ENCODE results near the gene EFCAB5. TPM values are rescaled to one million over a fixed set of nuclear protein-coding genes. Genes with fewer than 3 reads are reported as not detected.
"Not testable (repeated sequence)": the region's sequence is repeated elsewhere in the genome, so short reads cannot be mapped to it uniquely, and the experiment has no call there.

EFCAB5 gene
- total and polyA plus RNA-seq, 7 experiments from 2014 or later: 0.25 to 2.4 (median 1.0) TPM; not detected in 1

- H3K36me3 Mint-ChIP-seq: peaks cover 0 to 30% (median 17%) of the 10 kb centered on the region in 5 donors
- ChIA-PET CTCF (interaction anchor here (0.8 kb wide), 1 partner anchor 25 kb away, joined by 3 read pairs; no protein-coding TSS in a partner anchor), POLR2A (no interaction called here)
- peak overlapping the region in 2 of 9 donors; percentile 25 to 55 for H3K27ac Mint-ChIP-seq
- H3K27me3 ChIP-seq (ENCODE audit: control insufficient read depth in 2 of 2, insufficient read depth in 2 of 2, low read length in 2 of 2): no peaks in the 10 kb centered on the region
- peaks cover 5 to 41% (median 30%) of the 10 kb centered on the region in 7 donors for H3K4me1 Mint-ChIP-seq
- H3K4me1 ChIP-seq (ENCODE audit: control insufficient read depth in 2 of 2, insufficient read depth in 2 of 2, low read length in 2 of 2): no peaks in the 10 kb centered on the region
- H3K9me3 ChIP-seq (ENCODE audit: control insufficient read depth in 2 of 3, low read length in 3 of 3): no peaks in the 10 kb centered on the region
- intact Hi-C loops (cut with micrococcal nuclease): no loop called here
- no peaks in the 10 kb centered on the region for H3K9me3 Mint-ChIP-seq
- H3K4me3 Mint-ChIP-seq: no peak overlapping the region
- ATAC-seq (no peak), DNase-seq (no peak)
- H3K27ac ChIP-seq (ENCODE audit: low read depth, low read length): no peak overlapping the region
- H3K36me3 ChIP-seq (ENCODE audit: control insufficient read depth in 2 of 3, insufficient read depth in 3 of 3, low read length in 3 of 3): peaks cover 0 to 3% (median 0%) of the 10 kb centered on the region in 3 experiments
- no peaks in the 10 kb centered on the region for H3K27me3 Mint-ChIP-seq
- H3K4me3 ChIP-seq (ENCODE audit: low read length): no peak overlapping the region
Measured at GRCh38 chr17:30137158-30137557, 195.7 kb downstream of the EFCAB5 start.

- H3K4me3 Mint-ChIP-seq; H3K36me3 ChIP-seq (ENCODE audit: control insufficient read depth in 2 of 3, insufficient read depth in 3 of 3, low read length in 3 of 3); DNase-seq; H3K27ac ChIP-seq (ENCODE audit: low read depth, low read length); ATAC-seq; H3K27me3 ChIP-seq (ENCODE audit: control insufficient read depth in 2 of 2, insufficient read depth in 2 of 2, low read length in 2 of 2); H3K9me3 ChIP-seq (ENCODE audit: control insufficient read depth in 2 of 3, low read length in 3 of 3); H3K4me3 ChIP-seq (ENCODE audit: low read length); intact Hi-C loops (cut with micrococcal nuclease); H3K4me1 ChIP-seq (ENCODE audit: control insufficient read depth in 2 of 2, insufficient read depth in 2 of 2, low read length in 2 of 2); H3K27me3 Mint-ChIP-seq; H3K9me3 Mint-ChIP-seq: not testable (repeated sequence)
- Mint-ChIP-seq H3K27ac (peak overlapping the region in 1 of 9 donors; percentile 18), H3K4me1 (peaks cover 8 to 40% (median 27%) of the 10 kb centered on the region in 7 donors), H3K36me3 (peaks cover 0 to 23% (median 10%) of the 10 kb centered on the region in 5 donors)
- ChIA-PET CTCF (interaction anchor here (0.7 to 1.3 kb wide), 2 partner anchors 8 to 193 kb away, joined by 3 read pairs; no protein-coding TSS in a partner anchor), POLR2A (interaction anchor here (0.6 kb wide), 2 partner anchors 306 to 340 kb away, joined by 3 to 4 read pairs; no protein-coding TSS in a partner anchor)
Measured at GRCh38 chr17:30147860-30148259, 206.4 kb downstream of the EFCAB5 start.

- Mint-ChIP-seq H3K4me1 (peaks cover 5 to 38% (median 27%) of the 10 kb centered on the region in 7 donors), H3K27me3 (no peaks in the 10 kb centered on the region), H3K27ac (peak overlapping the region in 3 of 9 donors; percentile 18 to 41 (median 19)), H3K4me3 (no peak overlapping the region), H3K9me3 (peaks cover 0 to 2% (median 0%) of the 10 kb centered on the region in 11 donors), H3K36me3 (peaks cover 0 to 24% (median 11%) of the 10 kb centered on the region in 5 donors)
- Histone ChIP-seq H3K4me3 (ENCODE audit: low read length) (no peak overlapping the region), H3K9me3 (ENCODE audit: control insufficient read depth in 2 of 3, low read length in 3 of 3) (no peaks in the 10 kb centered on the region), H3K36me3 (ENCODE audit: control insufficient read depth in 2 of 3, insufficient read depth in 3 of 3, low read length in 3 of 3) (no peaks in the 10 kb centered on the region), H3K27ac (ENCODE audit: low read depth, low read length) (no peak overlapping the region), H3K27me3 (ENCODE audit: control insufficient read depth in 2 of 2, insufficient read depth in 2 of 2, low read length in 2 of 2) (no peaks in the 10 kb centered on the region), H3K4me1 (ENCODE audit: control insufficient read depth in 2 of 2, insufficient read depth in 2 of 2, low read length in 2 of 2) (no peaks in the 10 kb centered on the region)
- ATAC-seq (no peak), DNase-seq (no peak)
- ChIA-PET POLR2A (interaction anchor here (0.6 kb wide), 1 partner anchor 306 kb away, joined by 4 read pairs; no protein-coding TSS in a partner anchor), CTCF (interaction anchor here (1.3 kb wide), 1 partner anchor 193 kb away, joined by 3 read pairs; no protein-coding TSS in a partner anchor)
- intact Hi-C loops (cut with micrococcal nuclease): no loop called here
Measured at GRCh38 chr17:30148376-30148775, 206.9 kb downstream of the EFCAB5 start.

GRCh38 chr17:30151471-30151870 lies 210.0 kb downstream of the EFCAB5 start:
- Histone ChIP-seq H3K4me3 (ENCODE audit: low read length) (no peak overlapping the region), H3K9me3 (ENCODE audit: control insufficient read depth in 2 of 3, low read length in 3 of 3) (no peaks in the 10 kb centered on the region), H3K36me3 (ENCODE audit: control insufficient read depth in 2 of 3, insufficient read depth in 3 of 3, low read length in 3 of 3) (no peaks in the 10 kb centered on the region), H3K4me1 (ENCODE audit: control insufficient read depth in 2 of 2, insufficient read depth in 2 of 2, low read length in 2 of 2) (no peaks in the 10 kb centered on the region), H3K27me3 (ENCODE audit: control insufficient read depth in 2 of 2, insufficient read depth in 2 of 2, low read length in 2 of 2) (no peaks in the 10 kb centered on the region), H3K27ac (ENCODE audit: low read depth, low read length) (no peak overlapping the region)
- H3K4me1 Mint-ChIP-seq: peaks cover 11 to 41% (median 30%) of the 10 kb centered on the region in 7 donors
- H3K27me3 Mint-ChIP-seq: no peaks in the 10 kb centered on the region
- peaks cover 0 to 2% (median 0%) of the 10 kb centered on the region in 11 donors for H3K9me3 Mint-ChIP-seq
- no peak for DNase-seq
- H3K36me3 Mint-ChIP-seq: peaks cover 0 to 32% (median 16%) of the 10 kb centered on the region in 5 donors
- ChIA-PET CTCF (interaction anchor here (0.6 kb wide), 1 partner anchor 1066 kb away, joined by 4 read pairs; no protein-coding TSS in a partner anchor), POLR2A (interaction anchor here (0.7 kb wide), 1 partner anchor 263 kb away, joined by 3 read pairs; no protein-coding TSS in a partner anchor)
- peak overlapping the region in 1 of 9 donors; percentile 84 for H3K27ac Mint-ChIP-seq
- intact Hi-C loops (cut with micrococcal nuclease): no loop called here
- no peak overlapping the region for H3K4me3 Mint-ChIP-seq
- no peak for ATAC-seq

GRCh38 chr17:30153463-30153862 lies 212.0 kb downstream of the EFCAB5 start:
- Mint-ChIP-seq H3K27ac (peak overlapping the region in 1 of 9 donors; percentile 62), H3K9me3 (peaks cover 0 to 2% (median 0%) of the 10 kb centered on the region in 11 donors), H3K4me1 (peaks cover 12 to 51% (median 40%) of the 10 kb centered on the region in 7 donors), H3K36me3 (peaks cover 0 to 42% (median 22%) of the 10 kb centered on the region in 5 donors), H3K4me3 (no peak overlapping the region), H3K27me3 (no peaks in the 10 kb centered on the region)
- no peaks in the 10 kb centered on the region for H3K27me3 ChIP-seq (ENCODE audit: control insufficient read depth in 2 of 2, insufficient read depth in 2 of 2, low read length in 2 of 2)
- DNase-seq (no peak), ATAC-seq (no peak)
- H3K36me3 ChIP-seq (ENCODE audit: control insufficient read depth in 2 of 3, insufficient read depth in 3 of 3, low read length in 3 of 3): no peaks in the 10 kb centered on the region
- ChIA-PET POLR2A (no interaction called here), CTCF (no interaction called here)
- no peak overlapping the region for H3K4me3 ChIP-seq (ENCODE audit: low read length)
- H3K9me3 ChIP-seq (ENCODE audit: control insufficient read depth in 2 of 3, low read length in 3 of 3): no peaks in the 10 kb centered on the region
- intact Hi-C loops (cut with micrococcal nuclease): no loop called here
- H3K27ac ChIP-seq (ENCODE audit: low read depth, low read length): no peak overlapping the region
- H3K4me1 ChIP-seq (ENCODE audit: control insufficient read depth in 2 of 2, insufficient read depth in 2 of 2, low read length in 2 of 2): no peaks in the 10 kb centered on the region

GRCh38 chr17:30155389-30155788 lies 214.0 kb downstream of the EFCAB5 start:
- Histone ChIP-seq H3K4me3 (ENCODE audit: low read length) (no peak overlapping the region), H3K27me3 (ENCODE audit: control insufficient read depth in 2 of 2, insufficient read depth in 2 of 2, low read length in 2 of 2) (no peaks in the 10 kb centered on the region), H3K9me3 (ENCODE audit: control insufficient read depth in 2 of 3, low read length in 3 of 3) (peaks cover 0 to 8% (median 0%) of the 10 kb centered on the region in 3 experiments), H3K4me1 (ENCODE audit: control insufficient read depth in 2 of 2, insufficient read depth in 2 of 2, low read length in 2 of 2) (no peaks in the 10 kb centered on the region), H3K36me3 (ENCODE audit: control insufficient read depth in 2 of 3, insufficient read depth in 3 of 3, low read length in 3 of 3) (peaks cover 0 to 8% (median 0%) of the 10 kb centered on the region in 3 experiments), H3K27ac (ENCODE audit: low read depth, low read length) (no peak overlapping the region)
- intact Hi-C loops (cut with micrococcal nuclease): no loop called here
- ChIA-PET POLR2A (no interaction called here), CTCF (no interaction called here)
- no peak for DNase-seq
- no peak overlapping the region for H3K4me3 Mint-ChIP-seq
- peaks cover 8 to 55% (median 46%) of the 10 kb centered on the region in 7 donors for H3K4me1 Mint-ChIP-seq
- peaks cover 6 to 57% (median 39%) of the 10 kb centered on the region in 5 donors for H3K36me3 Mint-ChIP-seq
- no peaks in the 10 kb centered on the region for H3K27me3 Mint-ChIP-seq
- H3K27ac Mint-ChIP-seq: no peak overlapping the region
- no peak for ATAC-seq
- H3K9me3 Mint-ChIP-seq: peaks cover 0 to 13% (median 5%) of the 10 kb centered on the region in 11 donors

All from naive thymus-derived CD4-positive, alpha-beta T cell (primary cell).